Esophagus muscularis mucosa (tissue), 4 donors: ENCODE data around the gene UGT3A2. TPM values are rescaled to one million over a fixed set of nuclear protein-coding genes. Genes with fewer than 3 reads are reported as not detected.

Experiments used
- DNase-seq: peaks from one replicate; pipeline ENCODE4 v3.0.0-alpha.2; 2017; ENCODE audit errors: extremely low spot score
- H3K27ac ChIP-seq, 4 donors: fragments of 200-600 bp; sonication (generic); replicated peaks in 1 of 4; 1 replicate in 3 of 4; 2 replicates in 1 of 4; pipeline ENCODE4 v1.5.1; 2016 to 2019; ENCODE audit warnings: mild to moderate bottlenecking in 1 of 4
- H3K27me3 ChIP-seq, 4 donors: fragments of 200-600 bp; sonication (generic); one replicate each; pipeline versions ENCODE4 v1.5.1 to v1.6.0; 2016 to 2019
- H3K36me3 ChIP-seq, 4 donors: fragments of 200-600 bp; sonication (generic); one replicate each; pipeline ENCODE4 v1.5.1; 2016 to 2019
- H3K4me1 ChIP-seq, 4 donors: fragments of 200-600 bp; sonication (generic); one replicate each; pipeline ENCODE4 v1.5.1; 2016 to 2019
- H3K4me3 ChIP-seq, 4 donors: fragments of 200-600 bp; sonication (generic); 1 replicate in 2 of 4; 2 replicates in 2 of 4; pipeline ENCODE4 v1.5.1; 2016 to 2019; ENCODE audit warnings: mild to moderate bottlenecking in 4 of 4, moderate library complexity in 1 of 4
- H3K9me3 ChIP-seq, 4 donors: fragments of 200-600 bp; sonication (generic); 1 replicate in 3 of 4; 2 replicates in 1 of 4; pipeline ENCODE4 v1.5.1; 2016 to 2019
- EP300 ChIP-seq: sonication (generic); formaldehyde crosslinking; IDR thresholded peaks from one replicate; pipeline ENCODE4 v1.6.1; 2017; ENCODE audit warnings: antibody characterized with exemption
- POLR2A ChIP-seq: fragments of 450-650 bp; IDR thresholded peaks from one replicate; pipeline ENCODE4 v1.6.1; 2017; ENCODE audit warnings: antibody characterized with exemption, moderate library complexity, mild to moderate bottlenecking, low read depth
- POLR2AphosphoS5 ChIP-seq, 2 donors: sonication (generic); formaldehyde crosslinking; IDR thresholded peaks; one replicate each; pipeline ENCODE4 v1.6.1; 2017; ENCODE audit warnings: antibody characterized with exemption in 2 of 2
- WGBS: methylation state at CpG from one replicate; pipeline ENCODE4 v1.1.5; 2018; 5-methylcytosine and 5-hydroxymethylcytosine counted together
- intact Hi-C: fragments of 100-400 bp; cut with DNase I; formaldehyde crosslinking; loops from one replicate; pipeline ENCODE4 v1.15.1; 2023
- total RNA-seq, 4 donors: library from RNA; depleted of rRNA; stranded (reverse); fragments of >200 nt; gene quantifications; one replicate each; pipeline versions ENCODE4 v1.1.0 to v1.2.1, GENCODE V29; 2016
- TF ChIP-seq, protein P1 (sequence below), 3 experiments: fragments of 200-600 bp in 2 of 3; fragments of 450-650 bp in 1 of 3; sonication (generic) in 2 of 3; IDR thresholded peaks; one replicate each; pipeline ENCODE4 v1.5.1; 2017 to 2019; ENCODE audit warnings: antibody characterized with exemption in 3 of 3, mild to moderate bottlenecking in 2 of 3, moderate library complexity in 1 of 3

The UGT3A2 gene
- total RNA-seq, 4 donors from 2014 or later = not detected

DNA sequence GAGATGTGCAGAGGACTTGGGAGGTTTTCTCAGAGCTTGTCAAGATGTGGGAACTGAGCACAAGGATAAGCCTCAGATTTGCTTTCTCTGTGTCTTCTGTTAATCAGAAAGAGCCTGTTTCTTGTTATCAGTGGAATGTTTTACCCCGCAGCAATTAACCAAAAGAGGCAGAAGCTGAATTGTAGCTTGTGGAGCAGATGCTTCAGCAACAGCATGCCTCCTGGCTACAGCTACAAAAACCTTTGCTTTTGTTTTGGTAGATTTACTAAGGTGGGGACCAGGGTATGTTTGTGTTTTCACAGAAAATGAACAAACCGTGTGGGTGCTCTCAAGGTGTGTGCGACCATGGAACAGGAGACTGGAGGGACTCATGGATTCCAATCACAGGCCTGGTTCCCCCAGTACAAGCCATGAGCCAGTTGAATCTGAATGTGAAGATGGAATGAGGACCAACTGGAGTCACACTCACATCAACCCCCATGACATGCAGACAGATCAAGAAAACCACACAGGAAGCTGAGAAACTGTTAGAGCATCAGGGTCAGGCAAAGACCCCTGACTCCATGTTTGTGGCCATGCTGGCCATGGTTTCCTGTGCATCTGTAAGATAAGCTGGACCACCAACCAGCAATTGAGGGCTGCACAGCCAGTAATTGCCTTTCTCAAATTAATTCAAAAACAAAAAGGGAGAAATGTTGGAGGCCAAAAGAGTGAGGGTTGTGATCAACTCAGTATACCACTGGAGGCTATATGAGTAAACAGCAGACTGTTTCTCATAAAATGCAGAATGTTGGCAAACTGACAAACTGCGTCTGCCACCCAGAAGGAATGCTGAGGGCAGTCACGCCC is 6.9 kb downstream of the UGT3A2 start:
- no peak for TF ChIP-seq EP300
- TF ChIP-seq, protein P1, sequence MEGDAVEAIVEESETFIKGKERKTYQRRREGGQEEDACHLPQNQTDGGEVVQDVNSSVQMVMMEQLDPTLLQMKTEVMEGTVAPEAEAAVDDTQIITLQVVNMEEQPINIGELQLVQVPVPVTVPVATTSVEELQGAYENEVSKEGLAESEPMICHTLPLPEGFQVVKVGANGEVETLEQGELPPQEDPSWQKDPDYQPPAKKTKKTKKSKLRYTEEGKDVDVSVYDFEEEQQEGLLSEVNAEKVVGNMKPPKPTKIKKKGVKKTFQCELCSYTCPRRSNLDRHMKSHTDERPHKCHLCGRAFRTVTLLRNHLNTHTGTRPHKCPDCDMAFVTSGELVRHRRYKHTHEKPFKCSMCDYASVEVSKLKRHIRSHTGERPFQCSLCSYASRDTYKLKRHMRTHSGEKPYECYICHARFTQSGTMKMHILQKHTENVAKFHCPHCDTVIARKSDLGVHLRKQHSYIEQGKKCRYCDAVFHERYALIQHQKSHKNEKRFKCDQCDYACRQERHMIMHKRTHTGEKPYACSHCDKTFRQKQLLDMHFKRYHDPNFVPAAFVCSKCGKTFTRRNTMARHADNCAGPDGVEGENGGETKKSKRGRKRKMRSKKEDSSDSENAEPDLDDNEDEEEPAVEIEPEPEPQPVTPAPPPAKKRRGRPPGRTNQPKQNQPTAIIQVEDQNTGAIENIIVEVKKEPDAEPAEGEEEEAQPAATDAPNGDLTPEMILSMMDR (IDR thresholded peaks at IDR 0.05) = no peak
- no peak for TF ChIP-seq POLR2A
- intact Hi-C loops = no loop called here
- DNase-seq = peak; percentile 82

DNA sequence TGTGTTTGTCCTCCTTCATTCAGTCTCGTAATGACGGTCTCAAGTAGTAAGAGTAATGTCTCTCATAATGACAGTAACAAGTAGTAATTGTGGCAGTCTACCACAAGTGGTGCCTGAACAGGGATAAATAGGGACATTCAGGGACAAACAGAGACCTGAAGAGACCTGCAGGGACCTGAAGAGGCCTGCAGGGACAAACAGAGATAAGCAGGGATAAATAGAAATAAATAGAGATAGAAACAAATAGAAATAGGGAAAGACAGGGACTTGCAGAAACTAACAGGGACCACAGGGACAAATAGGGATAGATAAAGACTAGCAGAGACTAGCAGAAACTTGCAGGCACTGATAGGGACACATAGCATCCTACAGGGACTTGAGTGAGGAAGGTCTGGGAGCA is 7.9 kb downstream of the UGT3A2 start:
- Histone ChIP-seq H3K4me1 (no peaks in the 10 kb centered on the region), H3K9me3 (peaks cover 0 to 4% (median 0%) of the 10 kb centered on the region in 4 donors), H3K27me3 (no peaks in the 10 kb centered on the region), H3K4me3 (no peak overlapping the region), H3K27ac (no peak overlapping the region), H3K36me3 (no peaks in the 10 kb centered on the region)
- intact Hi-C loops = no loop called here
- DNase-seq = peak; percentile 75
- 90% methylated on average over 2 of the region's 2 CpGs for WGBS
- TF ChIP-seq EP300 (no peak), POLR2AphosphoS5 (IDR thresholded peaks at IDR 0.05) (no peak)

More for the DNA sequence above, 6.9 kb downstream of the UGT3A2 start:
- peaks cover 0 to 4% (median 0%) of the 10 kb centered on the region in 4 donors for H3K9me3 ChIP-seq
- no peak overlapping the region for H3K27ac ChIP-seq
- no peaks in the 10 kb centered on the region for H3K27me3 ChIP-seq
- H3K4me1 ChIP-seq = no peaks in the 10 kb centered on the region
- WGBS = 79% methylated on average over 5 of the region's 5 CpGs
- H3K36me3 ChIP-seq = no peaks in the 10 kb centered on the region
- no peak overlapping the region for H3K4me3 ChIP-seq

DNA sequence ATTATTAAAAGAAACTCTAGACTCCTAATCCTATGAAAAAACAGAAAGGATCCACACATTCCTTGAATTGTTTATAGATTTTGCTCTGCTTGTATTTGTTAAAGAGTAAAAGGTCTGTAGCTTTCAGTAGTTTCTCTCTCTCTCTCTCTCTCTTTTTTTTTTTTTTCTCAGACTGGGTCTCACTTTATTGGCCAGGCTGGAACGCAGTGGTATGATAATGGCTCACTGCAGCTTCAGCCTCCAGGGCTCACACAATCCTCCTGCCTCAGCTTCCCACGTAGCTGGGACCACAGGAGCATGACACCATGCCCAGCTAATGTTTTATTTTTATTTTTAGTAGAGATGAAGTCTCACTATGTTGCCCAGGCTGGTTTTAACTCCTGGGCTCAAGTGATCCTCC is 9.3 kb downstream of the UGT3A2 start:
- 59% methylated on average over 2 of the region's 2 CpGs for WGBS

DNA sequence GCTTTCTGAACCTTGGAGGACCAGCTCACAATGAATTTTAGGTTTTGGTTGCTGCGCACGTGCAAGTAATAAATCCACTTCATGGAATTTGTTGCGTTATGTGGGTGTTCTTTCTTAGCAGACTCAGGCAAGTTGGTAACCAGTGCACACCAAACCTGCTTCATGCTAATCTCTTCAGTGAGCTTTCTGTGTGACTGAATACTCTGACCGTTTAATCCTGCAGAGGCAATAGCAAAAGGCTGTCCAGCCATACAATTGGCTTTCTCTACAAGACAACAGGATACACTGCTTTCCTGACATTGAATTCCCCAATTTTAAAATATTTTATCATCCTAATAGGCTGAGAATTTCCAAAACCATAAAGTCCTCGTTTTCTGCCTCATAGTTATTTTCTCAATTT is 10.3 kb downstream of the UGT3A2 start:
- H3K9me3 ChIP-seq = no peaks in the 10 kb centered on the region
- H3K27ac ChIP-seq = no peak overlapping the region
- no peak overlapping the region for H3K4me3 ChIP-seq
- H3K36me3 ChIP-seq = no peaks in the 10 kb centered on the region
- no peaks in the 10 kb centered on the region for H3K27me3 ChIP-seq
- no peak for DNase-seq
- intact Hi-C loops = no loop called here
- H3K4me1 ChIP-seq = no peaks in the 10 kb centered on the region
- TF ChIP-seq POLR2AphosphoS5 (IDR thresholded peaks at IDR 0.05) (no peak), POLR2A (no peak), EP300 (no peak)
- TF ChIP-seq, protein P1 (IDR thresholded peaks at IDR 0.05) = no peak
- 67% methylated on average over 5 of the region's 5 CpGs for WGBS

More for the DNA sequence above, 9.3 kb downstream of the UGT3A2 start:
- Histone ChIP-seq H3K27me3 (no peaks in the 10 kb centered on the region), H3K4me1 (no peaks in the 10 kb centered on the region), H3K27ac (no peak overlapping the region), H3K9me3 (no peaks in the 10 kb centered on the region), H3K36me3 (no peaks in the 10 kb centered on the region), H3K4me3 (no peak overlapping the region)
- TF ChIP-seq POLR2AphosphoS5 (IDR thresholded peaks at IDR 0.05) = no peak
- intact Hi-C loops = no loop called here
- peak; percentile 37 for DNase-seq

DNA sequence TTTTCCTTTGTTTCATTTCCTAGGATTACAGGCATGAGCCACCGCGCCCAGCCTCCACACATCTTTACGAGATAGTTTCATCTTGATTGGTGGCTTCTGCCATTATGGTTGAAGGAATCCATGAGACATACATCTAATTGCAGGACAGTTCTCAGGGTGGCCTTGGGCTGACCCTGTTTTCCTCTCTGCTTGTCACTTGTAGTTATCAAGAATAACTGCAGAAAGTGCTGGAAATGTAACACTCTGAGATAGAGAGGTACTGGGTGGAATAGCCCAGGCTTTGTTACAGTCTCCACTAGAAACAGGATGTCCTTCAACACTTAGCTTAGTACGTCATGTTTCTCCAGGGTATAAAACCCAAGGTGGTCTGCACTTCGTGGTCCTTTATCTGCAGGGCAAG is 10.7 kb downstream of the UGT3A2 start:
- no peaks in the 10 kb centered on the region for H3K36me3 ChIP-seq
- intact Hi-C loops = no loop called here
- H3K4me1 ChIP-seq = no peaks in the 10 kb centered on the region
- TF ChIP-seq POLR2AphosphoS5 (IDR thresholded peaks at IDR 0.05) = no peak
- TF ChIP-seq POLR2A = no peak
- TF ChIP-seq, protein P1 (IDR thresholded peaks at IDR 0.05) = no peak
- TF ChIP-seq EP300 = no peak
- no peaks in the 10 kb centered on the region for H3K9me3 ChIP-seq
- peak; percentile 75 for DNase-seq
- H3K27me3 ChIP-seq = no peaks in the 10 kb centered on the region
- 89% methylated on average over 5 of the region's 5 CpGs for WGBS
- H3K4me3 ChIP-seq = no peak overlapping the region
- H3K27ac ChIP-seq = no peak overlapping the region
